ENCODE results near the gene SEMA3B.
A peak's percentile ranks its signal among the peaks of the same experiment; 100 is the strongest.

DNA sequence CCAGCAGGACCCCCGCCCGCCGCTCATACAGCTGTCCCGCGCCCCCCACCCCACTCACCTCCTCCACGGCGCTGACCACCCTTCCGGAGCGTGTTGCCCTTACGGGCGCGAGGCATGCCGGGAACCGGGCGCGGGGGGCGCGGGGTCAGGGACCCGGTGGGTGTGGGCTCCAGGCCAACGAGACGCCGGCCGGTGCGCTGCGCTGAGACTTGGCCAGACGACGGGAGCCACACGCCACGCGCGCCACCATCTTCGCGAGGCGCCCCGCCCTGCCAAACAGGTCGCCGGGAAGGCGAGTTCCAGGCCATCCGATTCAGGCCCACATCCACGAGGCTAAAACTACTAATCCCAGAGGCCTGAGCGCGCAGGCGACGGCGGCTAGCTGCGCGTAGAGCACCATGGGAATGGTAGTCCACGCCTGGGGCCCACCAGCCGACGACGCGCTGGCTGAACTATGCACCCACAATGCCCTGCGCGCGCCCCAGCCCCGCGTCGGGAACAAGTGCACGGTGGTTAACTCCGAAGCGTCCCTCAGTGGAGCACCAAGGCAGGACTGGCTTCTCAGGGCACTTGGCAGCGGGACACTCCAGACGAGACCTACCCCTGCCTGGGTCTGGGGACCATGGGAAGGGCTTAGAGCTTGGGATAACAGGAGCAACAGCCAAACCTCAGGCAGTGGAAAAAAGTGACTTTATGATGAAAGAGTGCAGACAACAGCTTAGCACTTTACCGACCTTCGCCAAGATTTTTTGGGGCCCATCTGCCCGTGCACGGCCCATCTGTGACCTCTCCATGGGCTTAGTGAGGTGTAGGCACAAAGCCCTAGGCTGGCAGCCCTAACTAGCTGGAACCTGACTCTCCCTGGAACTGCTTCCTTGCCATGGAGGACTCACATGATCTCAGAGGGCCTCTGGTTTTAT is 23.5 kb downstream of the SEMA3B start, which contains the start of gene IFRD2:
- TF ChIP-seq BCL11A (tag by site-specific recombination; IDR thresholded peaks at IDR 0.05; ENCODE audit: low read depth) (no peak), ZBTB21 (tag by site-specific recombination; IDR thresholded peaks at IDR 0.05) (no peak), ZNF629 (tag by site-specific recombination; IDR thresholded peaks at IDR 0.05) (peak; percentile 48; the same call in 1 of the 2 replicates), ZNF623 (tag by site-specific recombination; IDR thresholded peaks at IDR 0.05) (no peak), ZNF626 (tag by site-specific recombination; IDR thresholded peaks at IDR 0.05) (no peak), ZNF777 (tag by site-specific recombination; IDR thresholded peaks at IDR 0.05; ENCODE audit: borderline replicate concordance) (no peak), ZNF560 (tag by site-specific recombination; IDR thresholded peaks at IDR 0.05; ENCODE audit: borderline replicate concordance) (no peak), TCF7L2 (IDR thresholded peaks at IDR 0.05; ENCODE audit: borderline replicate concordance, low read depth, low read length) (no peak)
- TF ChIP-seq, protein P1, sequence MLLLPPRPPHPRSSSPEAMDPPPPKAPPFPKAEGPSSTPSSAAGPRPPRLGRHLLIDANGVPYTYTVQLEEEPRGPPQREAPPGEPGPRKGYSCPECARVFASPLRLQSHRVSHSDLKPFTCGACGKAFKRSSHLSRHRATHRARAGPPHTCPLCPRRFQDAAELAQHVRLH (tag by site-specific recombination; IDR thresholded peaks at IDR 0.05), result no peak
- TF ChIP-seq, protein P2, sequence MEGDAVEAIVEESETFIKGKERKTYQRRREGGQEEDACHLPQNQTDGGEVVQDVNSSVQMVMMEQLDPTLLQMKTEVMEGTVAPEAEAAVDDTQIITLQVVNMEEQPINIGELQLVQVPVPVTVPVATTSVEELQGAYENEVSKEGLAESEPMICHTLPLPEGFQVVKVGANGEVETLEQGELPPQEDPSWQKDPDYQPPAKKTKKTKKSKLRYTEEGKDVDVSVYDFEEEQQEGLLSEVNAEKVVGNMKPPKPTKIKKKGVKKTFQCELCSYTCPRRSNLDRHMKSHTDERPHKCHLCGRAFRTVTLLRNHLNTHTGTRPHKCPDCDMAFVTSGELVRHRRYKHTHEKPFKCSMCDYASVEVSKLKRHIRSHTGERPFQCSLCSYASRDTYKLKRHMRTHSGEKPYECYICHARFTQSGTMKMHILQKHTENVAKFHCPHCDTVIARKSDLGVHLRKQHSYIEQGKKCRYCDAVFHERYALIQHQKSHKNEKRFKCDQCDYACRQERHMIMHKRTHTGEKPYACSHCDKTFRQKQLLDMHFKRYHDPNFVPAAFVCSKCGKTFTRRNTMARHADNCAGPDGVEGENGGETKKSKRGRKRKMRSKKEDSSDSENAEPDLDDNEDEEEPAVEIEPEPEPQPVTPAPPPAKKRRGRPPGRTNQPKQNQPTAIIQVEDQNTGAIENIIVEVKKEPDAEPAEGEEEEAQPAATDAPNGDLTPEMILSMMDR (tag by site-specific recombination; IDR thresholded peaks at IDR 0.05), result no peak
- TF ChIP-seq, protein P3, sequence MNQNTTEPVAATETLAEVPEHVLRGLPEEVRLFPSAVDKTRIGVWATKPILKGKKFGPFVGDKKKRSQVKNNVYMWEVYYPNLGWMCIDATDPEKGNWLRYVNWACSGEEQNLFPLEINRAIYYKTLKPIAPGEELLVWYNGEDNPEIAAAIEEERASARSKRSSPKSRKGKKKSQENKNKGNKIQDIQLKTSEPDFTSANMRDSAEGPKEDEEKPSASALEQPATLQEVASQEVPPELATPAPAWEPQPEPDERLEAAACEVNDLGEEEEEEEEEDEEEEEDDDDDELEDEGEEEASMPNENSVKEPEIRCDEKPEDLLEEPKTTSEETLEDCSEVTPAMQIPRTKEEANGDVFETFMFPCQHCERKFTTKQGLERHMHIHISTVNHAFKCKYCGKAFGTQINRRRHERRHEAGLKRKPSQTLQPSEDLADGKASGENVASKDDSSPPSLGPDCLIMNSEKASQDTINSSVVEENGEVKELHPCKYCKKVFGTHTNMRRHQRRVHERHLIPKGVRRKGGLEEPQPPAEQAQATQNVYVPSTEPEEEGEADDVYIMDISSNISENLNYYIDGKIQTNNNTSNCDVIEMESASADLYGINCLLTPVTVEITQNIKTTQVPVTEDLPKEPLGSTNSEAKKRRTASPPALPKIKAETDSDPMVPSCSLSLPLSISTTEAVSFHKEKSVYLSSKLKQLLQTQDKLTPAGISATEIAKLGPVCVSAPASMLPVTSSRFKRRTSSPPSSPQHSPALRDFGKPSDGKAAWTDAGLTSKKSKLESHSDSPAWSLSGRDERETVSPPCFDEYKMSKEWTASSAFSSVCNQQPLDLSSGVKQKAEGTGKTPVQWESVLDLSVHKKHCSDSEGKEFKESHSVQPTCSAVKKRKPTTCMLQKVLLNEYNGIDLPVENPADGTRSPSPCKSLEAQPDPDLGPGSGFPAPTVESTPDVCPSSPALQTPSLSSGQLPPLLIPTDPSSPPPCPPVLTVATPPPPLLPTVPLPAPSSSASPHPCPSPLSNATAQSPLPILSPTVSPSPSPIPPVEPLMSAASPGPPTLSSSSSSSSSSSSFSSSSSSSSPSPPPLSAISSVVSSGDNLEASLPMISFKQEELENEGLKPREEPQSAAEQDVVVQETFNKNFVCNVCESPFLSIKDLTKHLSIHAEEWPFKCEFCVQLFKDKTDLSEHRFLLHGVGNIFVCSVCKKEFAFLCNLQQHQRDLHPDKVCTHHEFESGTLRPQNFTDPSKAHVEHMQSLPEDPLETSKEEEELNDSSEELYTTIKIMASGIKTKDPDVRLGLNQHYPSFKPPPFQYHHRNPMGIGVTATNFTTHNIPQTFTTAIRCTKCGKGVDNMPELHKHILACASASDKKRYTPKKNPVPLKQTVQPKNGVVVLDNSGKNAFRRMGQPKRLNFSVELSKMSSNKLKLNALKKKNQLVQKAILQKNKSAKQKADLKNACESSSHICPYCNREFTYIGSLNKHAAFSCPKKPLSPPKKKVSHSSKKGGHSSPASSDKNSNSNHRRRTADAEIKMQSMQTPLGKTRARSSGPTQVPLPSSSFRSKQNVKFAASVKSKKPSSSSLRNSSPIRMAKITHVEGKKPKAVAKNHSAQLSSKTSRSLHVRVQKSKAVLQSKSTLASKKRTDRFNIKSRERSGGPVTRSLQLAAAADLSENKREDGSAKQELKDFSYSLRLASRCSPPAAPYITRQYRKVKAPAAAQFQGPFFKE (tag by site-specific recombination; IDR thresholded peaks at IDR 0.05; ENCODE audit: borderline replicate concordance), result no peak
- TF ChIP-seq, protein P4, sequence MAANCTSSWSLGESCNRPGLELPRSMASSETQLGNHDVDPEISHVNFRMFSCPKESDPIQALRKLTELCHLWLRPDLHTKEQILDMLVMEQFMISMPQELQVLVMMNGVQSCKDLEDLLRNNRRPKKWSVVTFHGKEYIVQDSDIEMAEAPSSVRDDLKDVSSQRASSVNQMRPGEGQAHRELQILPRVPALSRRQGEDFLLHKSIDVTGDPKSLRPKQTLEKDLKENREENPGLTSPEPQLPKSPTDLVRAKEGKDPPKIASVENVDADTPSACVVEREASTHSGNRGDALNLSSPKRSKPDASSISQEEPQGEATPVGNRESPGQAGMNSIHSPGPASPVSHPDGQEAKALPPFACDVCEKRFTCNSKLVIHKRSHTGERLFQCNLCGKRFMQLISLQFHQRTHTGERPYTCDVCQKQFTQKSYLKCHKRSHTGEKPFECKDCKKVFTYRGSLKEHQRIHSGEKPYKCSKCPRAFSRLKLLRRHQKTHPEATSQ (tag by site-specific recombination; IDR thresholded peaks at IDR 0.05), result no peak
- TF ChIP-seq, protein P5, sequence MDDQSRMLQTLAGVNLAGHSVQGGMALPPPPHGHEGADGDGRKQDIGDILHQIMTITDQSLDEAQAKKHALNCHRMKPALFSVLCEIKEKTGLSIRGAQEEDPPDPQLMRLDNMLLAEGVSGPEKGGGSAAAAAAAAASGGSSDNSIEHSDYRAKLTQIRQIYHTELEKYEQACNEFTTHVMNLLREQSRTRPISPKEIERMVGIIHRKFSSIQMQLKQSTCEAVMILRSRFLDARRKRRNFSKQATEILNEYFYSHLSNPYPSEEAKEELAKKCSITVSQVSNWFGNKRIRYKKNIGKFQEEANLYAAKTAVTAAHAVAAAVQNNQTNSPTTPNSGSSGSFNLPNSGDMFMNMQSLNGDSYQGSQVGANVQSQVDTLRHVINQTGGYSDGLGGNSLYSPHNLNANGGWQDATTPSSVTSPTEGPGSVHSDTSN (CRISPR knock-in tag; IDR thresholded peaks at IDR 0.05), result 0 out of 2 replicates have a peak, but pooled peaks have one; percentile 24
